Measurements from ENCODE around the gene FNBP1.

The FNBP1 gene

DNA sequence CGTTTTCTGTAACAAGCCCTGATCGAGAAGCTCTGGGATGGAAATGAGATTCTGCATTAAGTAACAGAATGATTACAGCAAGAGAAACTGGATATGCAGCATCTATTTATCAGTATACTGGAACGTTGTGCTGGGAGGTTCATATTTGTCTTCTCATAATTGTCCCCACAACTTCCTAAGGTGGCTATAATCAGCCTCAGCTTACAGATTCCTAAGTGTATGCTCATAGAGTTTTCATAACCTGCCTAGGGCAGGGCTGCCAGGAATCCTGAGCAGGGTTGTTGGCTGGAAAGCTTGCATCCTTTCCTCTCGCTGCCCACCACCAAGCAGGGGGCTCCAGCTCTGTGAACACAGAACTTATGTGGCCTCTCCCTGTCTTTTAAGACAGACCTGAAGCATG lies 70.2 kb downstream of the FNBP1 start:
- ChIA-PET CTCF (no interaction called here), POLR2A (no interaction called here)
- TF ChIP-seq ZNF384 (IDR thresholded peaks at IDR 0.05) (no peak), SUZ12 (IDR thresholded peaks at IDR 0.05) (no peak), ELF4 (IDR thresholded peaks at IDR 0.05) (no peak), HDGF (IDR thresholded peaks at IDR 0.05; ENCODE audit: borderline replicate concordance) (no peak), LEF1 (IDR thresholded peaks at IDR 0.05; ENCODE audit: borderline replicate concordance) (no peak)
- no peak for DNase-seq (ENCODE audit: extremely low spot score)

DNA sequence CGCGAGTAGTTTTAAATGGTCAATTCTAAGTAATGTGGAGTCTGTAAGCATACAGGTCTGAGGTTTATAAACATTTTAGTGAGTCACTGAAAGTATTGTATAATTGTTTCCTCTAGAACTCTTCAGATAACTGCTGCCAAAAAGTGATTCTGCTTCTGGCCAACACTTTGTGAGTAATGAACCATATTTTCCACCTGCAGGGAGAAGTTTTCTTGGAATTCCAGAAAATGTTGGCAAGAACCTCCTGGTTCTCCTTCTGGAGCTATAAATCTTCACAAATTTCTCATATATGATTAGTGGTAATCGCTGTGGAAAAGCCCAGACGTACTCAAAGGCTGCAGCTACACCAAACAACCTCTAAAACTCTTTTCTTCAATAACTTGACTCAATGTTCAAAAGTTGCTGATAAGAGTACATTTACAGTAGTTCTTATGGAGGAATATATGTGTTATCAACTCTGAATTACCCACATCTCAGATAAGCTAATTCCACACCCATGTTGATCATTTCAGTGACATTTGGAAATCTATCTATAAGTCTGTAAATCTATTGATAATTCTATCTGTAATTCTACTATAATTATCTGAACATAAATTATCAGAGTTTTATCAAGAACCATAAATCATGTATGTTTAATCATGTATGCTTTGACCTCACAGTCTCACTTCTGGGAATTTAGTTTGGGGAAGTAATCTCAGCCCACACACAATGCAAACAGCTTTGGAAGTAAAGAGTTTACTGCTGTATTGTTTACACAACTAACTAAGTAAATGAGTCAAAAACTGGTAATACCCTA lies 74.1 kb downstream of the FNBP1 start:
- ChIA-PET CTCF (no interaction called here), POLR2A (no interaction called here)
- no peak for DNase-seq (ENCODE audit: extremely low spot score)
- TF ChIP-seq NFRKB (IDR thresholded peaks at IDR 0.05) = no peak
- TF ChIP-seq, protein P1, sequence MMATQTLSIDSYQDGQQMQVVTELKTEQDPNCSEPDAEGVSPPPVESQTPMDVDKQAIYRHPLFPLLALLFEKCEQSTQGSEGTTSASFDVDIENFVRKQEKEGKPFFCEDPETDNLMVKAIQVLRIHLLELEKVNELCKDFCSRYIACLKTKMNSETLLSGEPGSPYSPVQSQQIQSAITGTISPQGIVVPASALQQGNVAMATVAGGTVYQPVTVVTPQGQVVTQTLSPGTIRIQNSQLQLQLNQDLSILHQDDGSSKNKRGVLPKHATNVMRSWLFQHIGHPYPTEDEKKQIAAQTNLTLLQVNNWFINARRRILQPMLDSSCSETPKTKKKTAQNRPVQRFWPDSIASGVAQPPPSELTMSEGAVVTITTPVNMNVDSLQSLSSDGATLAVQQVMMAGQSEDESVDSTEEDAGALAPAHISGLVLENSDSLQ (IDR thresholded peaks at IDR 0.05) = peak; percentile 34

DNA sequence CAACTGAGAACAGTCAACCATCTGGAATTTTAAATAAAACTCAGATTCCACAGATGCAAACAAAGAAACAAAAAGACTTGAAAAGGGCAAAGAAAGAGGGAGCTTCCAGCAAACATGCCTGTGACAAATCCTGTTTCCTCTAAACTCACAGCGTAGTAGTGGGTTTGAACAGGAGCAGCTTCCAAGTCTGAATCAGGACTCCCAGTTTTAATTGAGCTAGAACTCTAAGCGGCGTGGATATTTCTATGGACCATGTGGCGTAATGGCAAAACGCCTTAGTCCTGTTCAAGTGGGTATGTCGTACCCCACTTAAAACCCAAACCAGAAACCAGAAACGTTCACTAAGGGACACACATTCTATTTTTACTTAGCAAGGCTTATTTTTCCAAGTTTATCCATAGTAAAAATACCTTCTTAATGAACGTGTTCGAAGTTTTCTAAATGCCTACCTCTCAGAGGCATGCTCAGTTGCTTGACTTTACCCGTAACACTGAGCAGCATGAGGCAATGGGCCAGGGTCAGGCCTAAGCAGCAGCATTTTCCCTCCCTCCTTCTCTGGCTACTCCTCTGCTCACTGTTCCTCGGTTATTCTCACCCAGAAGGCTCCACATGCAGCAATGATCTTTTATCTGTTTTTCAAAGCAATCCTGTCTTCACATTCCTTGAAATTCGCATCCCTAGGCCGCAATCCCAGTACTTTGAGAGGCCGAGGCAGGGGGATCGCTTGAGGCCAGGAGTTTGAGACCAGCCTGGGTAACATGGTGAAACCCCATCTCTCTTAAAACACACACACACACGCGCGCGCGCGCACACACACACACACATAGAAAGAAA lies 77.9 kb downstream of the FNBP1 start:
- POLR2A ChIA-PET = no interaction called here
- TF ChIP-seq FOXA1 (IDR thresholded peaks at IDR 0.05) = no peak
- TF ChIP-seq ZNF384 (IDR thresholded peaks at IDR 0.05) = no peak
- no peak for TF ChIP-seq HDGF (IDR thresholded peaks at IDR 0.05; ENCODE audit: borderline replicate concordance)
- TF ChIP-seq FOXM1 (IDR thresholded peaks at IDR 0.05; ENCODE audit: borderline replicate concordance) = no peak
- TF ChIP-seq CTBP1 (IDR thresholded peaks at IDR 0.05; ENCODE audit: borderline replicate concordance) = no peak
- TF ChIP-seq, protein P1 (IDR thresholded peaks at IDR 0.05) = no peak
- TF ChIP-seq SUZ12 (IDR thresholded peaks at IDR 0.05) = no peak
- no peak for TF ChIP-seq FOXK2 (IDR thresholded peaks at IDR 0.05)
- TF ChIP-seq ARNT (IDR thresholded peaks at IDR 0.05) = no peak
- TF ChIP-seq TARDBP (IDR thresholded peaks at IDR 0.05) = no peak
- CTCF ChIA-PET = no interaction called here
- DNase-seq (ENCODE audit: extremely low spot score) = no peak

DNA sequence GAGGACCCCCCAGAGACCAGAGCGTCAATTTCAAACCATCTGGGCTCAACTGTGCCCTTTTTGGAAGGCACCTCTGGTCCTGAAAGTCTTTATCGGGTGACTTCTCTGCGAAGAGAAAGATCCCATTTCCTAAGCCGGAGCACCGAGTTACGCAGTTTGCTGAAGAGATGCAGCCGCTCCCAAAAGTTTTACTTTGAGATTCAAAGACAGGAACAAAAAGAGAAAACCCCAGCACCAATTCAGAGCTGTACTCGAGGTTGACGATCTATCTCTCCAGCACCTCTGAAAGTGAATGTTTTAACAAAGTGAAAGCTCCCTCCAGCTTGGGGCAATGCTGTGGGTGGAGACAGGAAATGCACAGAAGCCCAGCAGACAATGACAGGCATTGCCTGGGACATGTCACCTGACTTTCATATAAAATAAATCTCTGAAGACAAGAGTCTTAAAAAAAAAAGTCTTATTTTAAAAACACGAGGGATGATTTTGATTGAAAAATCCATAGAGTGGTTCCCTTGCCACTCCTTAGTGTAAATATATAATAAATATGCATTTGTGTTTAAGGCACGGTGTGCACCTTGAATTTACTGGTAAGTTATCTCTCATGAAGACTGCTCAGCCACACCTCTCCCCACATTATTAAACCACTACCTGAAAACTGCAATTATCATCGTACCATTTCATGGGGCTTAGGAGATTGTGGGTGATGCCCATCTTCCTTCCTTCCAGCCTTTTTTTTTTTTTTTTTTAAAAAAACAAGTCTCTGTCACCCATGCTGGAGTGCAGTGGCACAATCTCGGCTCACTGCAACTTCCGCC lies 79.9 kb downstream of the FNBP1 start:
- ChIA-PET POLR2A (interaction anchor here (0.6 kb wide), 1 partner anchor 80 kb away, joined by 3 read pairs; the partner anchor contains the start of gene FNBP1), CTCF (interaction anchor here (0.5 kb wide), 1 partner anchor 81 kb away, joined by 4 read pairs; no protein-coding TSS in a partner anchor)
- no peak for DNase-seq (ENCODE audit: extremely low spot score)
- TF ChIP-seq BHLHE40 (IDR thresholded peaks at IDR 0.05; ENCODE audit: borderline replicate concordance) (no peak), LEF1 (IDR thresholded peaks at IDR 0.05; ENCODE audit: borderline replicate concordance) (no peak), FOXA1 (IDR thresholded peaks at IDR 0.05) (no peak), NFRKB (IDR thresholded peaks at IDR 0.05) (no peak), FOXM1 (IDR thresholded peaks at IDR 0.05; ENCODE audit: borderline replicate concordance) (no peak), L3MBTL2 (conservative IDR thresholded peaks at IDR 0.05) (no peak), ELF4 (IDR thresholded peaks at IDR 0.05) (no peak), SP1 (IDR thresholded peaks at IDR 0.05) (no peak), ZNF384 (IDR thresholded peaks at IDR 0.05) (no peak), FOXK2 (IDR thresholded peaks at IDR 0.05) (no peak), CTBP1 (IDR thresholded peaks at IDR 0.05; ENCODE audit: borderline replicate concordance) (no peak), ARNT (IDR thresholded peaks at IDR 0.05) (no peak), HDGF (IDR thresholded peaks at IDR 0.05; ENCODE audit: borderline replicate concordance) (no peak), TARDBP (IDR thresholded peaks at IDR 0.05) (no peak), SUZ12 (IDR thresholded peaks at IDR 0.05) (no peak)
- TF ChIP-seq, protein P1 (IDR thresholded peaks at IDR 0.05) = no peak

DNA sequence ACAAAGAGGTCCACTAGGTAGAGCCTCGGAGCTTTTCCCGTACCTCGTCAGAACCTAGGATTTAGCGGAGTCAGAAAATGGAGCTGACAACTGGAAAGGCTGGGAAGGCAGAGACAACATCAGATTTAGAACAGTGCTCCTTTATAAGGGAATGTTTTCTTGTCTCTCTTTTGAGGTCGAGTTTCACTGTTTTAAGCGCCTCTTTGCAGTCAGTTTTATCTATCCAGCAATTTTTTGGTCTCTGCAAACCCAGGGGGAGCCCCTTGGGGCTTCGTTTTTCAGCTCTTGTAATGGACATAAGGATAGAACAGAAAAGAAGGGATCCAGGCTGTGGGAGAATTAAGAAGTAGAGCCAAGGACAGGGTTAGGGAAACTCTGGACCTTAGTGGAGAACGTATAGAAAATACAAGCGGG lies 80.5 kb downstream of the FNBP1 start:
- POLR2A ChIA-PET = no interaction called here
- TF ChIP-seq FOXA1 (IDR thresholded peaks at IDR 0.05) (no peak), SUZ12 (IDR thresholded peaks at IDR 0.05) (no peak), FOXM1 (IDR thresholded peaks at IDR 0.05; ENCODE audit: borderline replicate concordance) (no peak), FOXK2 (IDR thresholded peaks at IDR 0.05) (no peak), CTBP1 (IDR thresholded peaks at IDR 0.05; ENCODE audit: borderline replicate concordance) (no peak), SP1 (IDR thresholded peaks at IDR 0.05) (no peak), L3MBTL2 (conservative IDR thresholded peaks at IDR 0.05) (no peak), ARNT (IDR thresholded peaks at IDR 0.05) (no peak), ELF4 (IDR thresholded peaks at IDR 0.05) (no peak), BHLHE40 (IDR thresholded peaks at IDR 0.05; ENCODE audit: borderline replicate concordance) (no peak), NFRKB (IDR thresholded peaks at IDR 0.05) (no peak), ZNF384 (IDR thresholded peaks at IDR 0.05) (no peak), HDGF (IDR thresholded peaks at IDR 0.05; ENCODE audit: borderline replicate concordance) (no peak)
- CTCF ChIA-PET = no interaction called here
- no peak for DNase-seq (ENCODE audit: extremely low spot score)
